Fibroblast of lung (primary cell): ENCODE measurements around the gene GMFB. TPM values are rescaled to one million over a fixed set of nuclear protein-coding genes. Genes with fewer than 3 reads are reported as not detected.

Experiments
- DNase-seq, 2 donors: peaks; one replicate each; pipeline versions ENCODE4 v3.0.0 to v3.0.0-alpha.2; 2010; ENCODE audit warnings: low read depth in 2 of 2
- H2AFZ ChIP-seq: 2 replicates; pipeline ENCODE4 v1.5.1; 2012; ENCODE audit warnings: low read length, control low read depth, inconsistent platforms
- H3K27ac ChIP-seq: 2 replicates; pipeline ENCODE4 v1.5.1; 2011; ENCODE audit warnings: low read length, control low read depth; ENCODE audit not compliant: insufficient read depth
- H3K27me3 ChIP-seq: 2 replicates; pipeline ENCODE4 v1.5.1; 2011; ENCODE audit warnings: mild to moderate bottlenecking, low read length; ENCODE audit not compliant: control insufficient read depth, insufficient read depth
- H3K36me3 ChIP-seq: 2 replicates; pipeline ENCODE4 v1.5.1; 2011; ENCODE audit warnings: low read length; ENCODE audit not compliant: control insufficient read depth, insufficient read depth
- H3K4me1 ChIP-seq: 2 replicates; pipeline ENCODE4 v1.5.1; 2011; ENCODE audit warnings: low read length; ENCODE audit not compliant: control insufficient read depth, insufficient read depth; ENCODE audit errors: extremely low read depth
- H3K4me2 ChIP-seq: 2 replicates; pipeline ENCODE4 v1.5.1; 2011; ENCODE audit warnings: low read length, control low read depth; ENCODE audit not compliant: insufficient read depth; ENCODE audit errors: extremely low read depth
- H3K4me3 ChIP-seq, 4 experiments: fragments of 200-600 bp in 1 of 4; sonication (generic) in 1 of 4; replicated peaks in 1 of 4; 2 replicates each; pipeline ENCODE4 v1.5.1; 2011 to 2016; ENCODE audit warnings: low read length in 4 of 4, low read depth in 3 of 4, mild to moderate bottlenecking in 3 of 4, control low read depth in 2 of 4, inconsistent platforms in 1 of 4, mixed read lengths in 1 of 4; ENCODE audit not compliant: insufficient read depth in 1 of 4; ENCODE audit errors: control extremely low read depth in 1 of 4
- H3K79me2 ChIP-seq: 2 replicates; pipeline ENCODE4 v1.5.1; 2012; ENCODE audit warnings: mild to moderate bottlenecking, low read length, inconsistent platforms; ENCODE audit not compliant: control insufficient read depth, insufficient read depth
- H3K9ac ChIP-seq: 2 replicates; pipeline ENCODE4 v1.5.1; 2011; ENCODE audit warnings: mild to moderate bottlenecking, low read length, control low read depth; ENCODE audit not compliant: insufficient read depth
- H3K9me3 ChIP-seq: 2 replicates; pipeline ENCODE4 v1.5.1; 2012; ENCODE audit warnings: low read depth, low read length; ENCODE audit not compliant: control insufficient read depth, insufficient read depth
- H4K20me1 ChIP-seq: 2 replicates; pipeline ENCODE4 v1.5.1; 2011; ENCODE audit warnings: low read length; ENCODE audit not compliant: control insufficient read depth, insufficient read depth; ENCODE audit errors: extremely low read depth
- CTCF ChIP-seq, 2 donors: IDR thresholded peaks in 1 of 2; conservative IDR thresholded peaks in 1 of 2; 1 replicate in 1 of 2; 2 replicates in 1 of 2; pipeline ENCODE4 v1.5.1; 2011 to 2012; ENCODE audit warnings: low read length in 2 of 2, control low read depth in 1 of 2, inconsistent platforms in 1 of 2, low read depth in 1 of 2, mild to moderate bottlenecking in 1 of 2
- EZH2 ChIP-seq: IDR thresholded peaks from 2 replicates; pipeline ENCODE4 v1.5.1; 2012; ENCODE audit warnings: low read length, control low read depth, mild to moderate bottlenecking; ENCODE audit errors: missing control alignments
- polyA plus RNA-seq, 2 donors: library from polyadenylated mRNA; depleted of rRNA in 1 of 2; stranded (reverse) in 1 of 2; unstranded in 1 of 2; fragments of >200 nt; gene quantifications; 2 replicates each; pipeline ENCODE4 v1.2.1, GENCODE V29; 2011 to 2012; ENCODE audit warnings: missing spikeins in 1 of 2
- total RNA-seq: library from RNA; depleted of rRNA; stranded (reverse); fragments of >200 nt; gene quantifications from 2 replicates; pipeline ENCODE4 v1.2.1, GENCODE V29; 2014

The GMFB gene
- total and polyA plus RNA-seq, 2 donors (not counting 1 experiment from before 2014, with no cell fraction given), result 69.2 to 85.5 TPM

GRCh38 chr14:54447231-54447692 lies 41.5 kb downstream of the GMFB start:
- no peak overlapping the region for H3K27ac ChIP-seq
- no peaks in the 10 kb centered on the region for H3K27me3 ChIP-seq
- H3K79me2 ChIP-seq, result no peaks in the 10 kb centered on the region
- peaks cover 9% of the 10 kb centered on the region for H3K4me1 ChIP-seq
- no peaks in the 10 kb centered on the region for H4K20me1 ChIP-seq
- H3K4me2 ChIP-seq, result no peak overlapping the region
- H3K4me3 ChIP-seq, result no peak overlapping the region
- TF ChIP-seq CTCF (conservative IDR thresholded peaks at IDR 0.05 in 1 of 2, IDR thresholded peaks at IDR 0.05 in 1 of 2; ENCODE audit: low read depth in 1 of 2, low read length in 2 of 2) (no peak), EZH2 (no peak)
- no peaks in the 10 kb centered on the region for H3K9me3 ChIP-seq
- DNase-seq, result peak in 1 of 2 donors; percentile 88
- H2AFZ ChIP-seq, result no peak overlapping the region
- H3K36me3 ChIP-seq, result no peaks in the 10 kb centered on the region
- H3K9ac ChIP-seq, result no peak overlapping the region

- Histone ChIP-seq H3K27me3 (no peaks in the 10 kb centered on the region), H3K79me2 (no peaks in the 10 kb centered on the region), H3K9ac (no peak overlapping the region), H3K4me2 (peak overlapping the region; percentile 13), H3K9me3 (no peaks in the 10 kb centered on the region), H3K4me1 (peaks cover 12% of the 10 kb centered on the region), H4K20me1 (no peaks in the 10 kb centered on the region), H3K27ac (no peak overlapping the region), H3K36me3 (no peaks in the 10 kb centered on the region), H2AFZ (no peak overlapping the region), H3K4me3 (no peak overlapping the region)
- DNase-seq, result peak; percentile 17 to 36
- no peak for TF ChIP-seq EZH2
- TF ChIP-seq CTCF (conservative IDR thresholded peaks at IDR 0.05 in 1 of 2, IDR thresholded peaks at IDR 0.05 in 1 of 2; ENCODE audit: low read depth in 1 of 2, low read length in 2 of 2), result no peak
Measured at GRCh38 chr14:54446161-54446693, 42.6 kb downstream of the GMFB start.

GRCh38 chr14:54444681-54445080 lies 44.1 kb downstream of the GMFB start:
- H3K4me1 ChIP-seq, result peaks cover 8% of the 10 kb centered on the region
- H4K20me1 ChIP-seq, result no peaks in the 10 kb centered on the region
- H3K36me3 ChIP-seq, result no peaks in the 10 kb centered on the region
- no peaks in the 10 kb centered on the region for H3K27me3 ChIP-seq
- no peak overlapping the region for H3K27ac ChIP-seq
- no peak overlapping the region for H3K9ac ChIP-seq
- TF ChIP-seq EZH2 (no peak), CTCF (conservative IDR thresholded peaks at IDR 0.05 in 1 of 2, IDR thresholded peaks at IDR 0.05 in 1 of 2; ENCODE audit: low read depth in 1 of 2, low read length in 2 of 2) (no peak)
- no peak overlapping the region for H2AFZ ChIP-seq
- peaks cover 11% of the 10 kb centered on the region for H3K79me2 ChIP-seq
- no peaks in the 10 kb centered on the region for H3K9me3 ChIP-seq
- no peak overlapping the region for H3K4me2 ChIP-seq
- no peak overlapping the region for H3K4me3 ChIP-seq
- no peak for DNase-seq
